Retinal pigment epithelial cell (primary cell): ENCODE measurements around the gene C11orf97.
A peak's percentile ranks its signal among the peaks of the same experiment; 100 is the strongest.

Experiments used
- DNase-seq: peaks from one replicate; pipeline ENCODE4 v3.0.0-alpha.2; 2010; ENCODE audit warnings: low read depth
- H3K4me3 ChIP-seq: 2 replicates; pipeline ENCODE4 v1.5.1; 2011; ENCODE audit warnings: mild to moderate bottlenecking, low read length, control low read depth, moderate library complexity
- TF ChIP-seq, protein P1 (sequence below): conservative IDR thresholded peaks from 2 replicates; pipeline ENCODE4 v1.5.1; 2011; ENCODE audit warnings: low read depth, low read length, control low read depth, inconsistent platforms

C11orf97 gene

DNA sequence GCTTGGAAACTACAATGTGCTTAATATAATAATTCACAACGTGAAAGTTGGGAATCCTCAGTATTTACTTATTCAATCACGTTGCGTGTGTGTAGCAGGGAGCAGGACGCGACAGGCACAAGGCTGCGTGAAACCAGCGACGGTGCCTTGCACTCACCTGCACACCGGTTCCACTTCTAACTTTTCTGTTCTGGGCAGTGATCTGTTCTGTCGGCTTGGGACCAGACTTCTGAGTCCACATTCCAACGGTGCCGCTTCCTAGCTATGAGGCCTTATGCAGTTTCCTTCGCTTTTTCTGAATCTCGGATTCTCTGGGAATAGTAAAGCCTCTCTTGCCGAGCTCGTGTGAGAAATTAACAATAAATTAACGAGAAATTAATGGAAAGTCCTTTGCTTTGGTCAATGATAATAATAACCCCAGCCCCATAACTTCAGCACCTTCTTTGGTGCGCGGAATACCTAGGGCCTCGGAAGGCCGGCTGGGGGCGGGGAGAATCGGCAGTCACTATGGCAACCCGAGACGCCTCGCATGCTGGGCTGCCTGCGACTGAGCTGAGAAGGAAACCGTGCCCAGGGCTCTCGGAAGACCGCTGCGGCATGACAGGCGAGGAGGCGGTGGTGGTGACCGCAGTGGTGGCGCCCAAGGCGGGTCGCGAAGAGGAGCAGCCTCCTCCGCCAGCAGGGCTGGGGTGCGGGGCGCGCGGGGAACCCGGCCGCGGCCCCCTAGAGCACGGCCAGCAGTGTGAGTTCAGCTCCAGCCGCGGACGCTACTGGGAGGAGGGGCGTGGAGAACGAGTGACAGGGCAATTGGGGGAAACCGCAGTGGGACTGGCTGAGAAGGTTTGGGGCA is at the start of gene C11orf97:
Gene C11orf97 (plus strand): TSS at position 530 of the 850 bp plus-strand sequence. CDS start 68 bp downstream, at position 598.
- DNase-seq: no peak
- TF ChIP-seq, protein P1, sequence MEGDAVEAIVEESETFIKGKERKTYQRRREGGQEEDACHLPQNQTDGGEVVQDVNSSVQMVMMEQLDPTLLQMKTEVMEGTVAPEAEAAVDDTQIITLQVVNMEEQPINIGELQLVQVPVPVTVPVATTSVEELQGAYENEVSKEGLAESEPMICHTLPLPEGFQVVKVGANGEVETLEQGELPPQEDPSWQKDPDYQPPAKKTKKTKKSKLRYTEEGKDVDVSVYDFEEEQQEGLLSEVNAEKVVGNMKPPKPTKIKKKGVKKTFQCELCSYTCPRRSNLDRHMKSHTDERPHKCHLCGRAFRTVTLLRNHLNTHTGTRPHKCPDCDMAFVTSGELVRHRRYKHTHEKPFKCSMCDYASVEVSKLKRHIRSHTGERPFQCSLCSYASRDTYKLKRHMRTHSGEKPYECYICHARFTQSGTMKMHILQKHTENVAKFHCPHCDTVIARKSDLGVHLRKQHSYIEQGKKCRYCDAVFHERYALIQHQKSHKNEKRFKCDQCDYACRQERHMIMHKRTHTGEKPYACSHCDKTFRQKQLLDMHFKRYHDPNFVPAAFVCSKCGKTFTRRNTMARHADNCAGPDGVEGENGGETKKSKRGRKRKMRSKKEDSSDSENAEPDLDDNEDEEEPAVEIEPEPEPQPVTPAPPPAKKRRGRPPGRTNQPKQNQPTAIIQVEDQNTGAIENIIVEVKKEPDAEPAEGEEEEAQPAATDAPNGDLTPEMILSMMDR: no peak
- peak within 1 kb of the TSS; percentile 54 for H3K4me3 ChIP-seq

GRCh38 chr11:94469416-94469815 is 42.8 kb upstream of the C11orf97 start:
- TF ChIP-seq, protein P1: no peak
- DNase-seq: no peak
- H3K4me3 ChIP-seq: no peak overlapping the region

DNA sequence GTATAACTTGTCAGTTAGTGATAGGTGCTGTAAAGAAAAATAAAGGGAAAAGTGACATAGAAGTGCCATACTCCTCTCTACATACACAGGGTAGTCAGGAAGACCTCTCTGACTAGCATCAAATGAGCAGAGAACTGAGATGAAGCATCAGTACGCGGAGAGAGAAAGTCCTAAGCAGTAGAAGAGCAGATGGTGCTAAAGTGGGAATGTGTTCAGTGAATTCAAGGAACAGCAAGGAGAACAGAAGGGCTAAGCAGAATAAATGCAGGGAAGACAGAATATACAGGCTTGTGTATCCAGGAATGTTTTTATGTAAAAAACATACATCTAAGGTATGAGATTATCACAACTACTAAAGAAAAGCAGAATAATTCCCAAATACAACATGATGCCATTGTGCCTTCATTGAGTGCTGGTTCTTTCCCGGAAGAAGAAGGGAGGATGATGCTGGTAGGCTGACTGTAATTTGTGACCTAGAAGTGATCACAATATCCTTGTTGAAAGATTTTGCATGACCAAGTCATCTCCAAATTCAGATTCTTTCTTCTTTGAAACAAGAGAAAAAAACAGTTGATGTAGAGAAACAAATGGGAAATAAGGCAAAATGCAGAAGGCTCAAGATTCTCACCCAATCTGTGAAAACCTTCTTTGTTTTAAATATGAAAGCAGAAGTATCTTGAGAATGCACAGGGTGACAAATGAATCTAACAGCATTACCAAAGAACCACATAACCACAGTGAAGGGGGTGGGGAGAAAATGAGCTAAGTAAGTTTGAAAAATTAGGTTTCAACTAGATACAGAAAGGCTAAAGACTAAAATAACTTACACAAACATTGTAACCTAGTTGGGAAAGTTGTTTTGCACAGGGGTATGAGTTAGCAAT is 39.1 kb upstream of the C11orf97 start:
- TF ChIP-seq, protein P1: no peak
- no peak for DNase-seq
- no peak overlapping the region for H3K4me3 ChIP-seq

- no peak for DNase-seq
- TF ChIP-seq, protein P1: no peak
- no peak overlapping the region for H3K4me3 ChIP-seq
Measured at GRCh38 chr11:94477624-94478023, 34.6 kb upstream of the C11orf97 start.

DNA sequence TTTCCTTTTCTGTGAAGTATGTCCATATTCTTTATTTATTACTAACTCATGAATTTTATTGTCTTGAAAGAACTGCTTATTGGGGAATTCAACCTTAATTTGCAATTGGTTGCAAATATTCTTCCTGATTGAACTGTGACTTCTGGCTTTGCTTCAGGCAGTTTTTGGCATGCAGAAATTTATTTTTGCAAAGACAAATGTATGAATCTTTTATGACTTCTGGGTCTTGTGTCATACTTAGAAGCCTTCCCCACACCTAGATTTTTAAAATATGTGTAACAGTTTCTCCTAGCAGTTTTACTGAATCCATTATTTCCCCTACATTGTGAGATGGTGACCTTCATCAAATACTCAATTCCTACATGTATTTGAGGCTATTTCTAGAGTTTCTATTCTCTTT is 30.9 kb upstream of the C11orf97 start:
- H3K4me3 ChIP-seq: no peak overlapping the region
- TF ChIP-seq, protein P1: no peak
- no peak for DNase-seq

GRCh38 chr11:94486068-94486467 is 26.2 kb upstream of the C11orf97 start:
- no peak overlapping the region for H3K4me3 ChIP-seq
- no peak for DNase-seq
- TF ChIP-seq, protein P1: no peak
